Neural cell (in vitro differentiated cells): Measurements from ENCODE around the gene COX17. TPM values are rescaled to one million over a fixed set of nuclear protein-coding genes. Genes with fewer than 3 reads are reported as not detected.

Experiments used
- H2AFZ ChIP-seq: fragments of 200-600, 300-800 bp; sonication (generic), shearing (Covaris generic); 2 replicates; pipeline ENCODE4 v1.6.0; 2014; ENCODE audit warnings: low read depth, mild to moderate bottlenecking, antibody characterized with exemption, low read length, moderate library complexity
- H3F3A ChIP-seq: fragments of 200-600 bp; shearing (Covaris generic); 2 replicates; pipeline ENCODE4 v1.6.1; 2016; ENCODE audit warnings: mild to moderate bottlenecking, moderate library complexity, mixed read lengths, antibody characterized with exemption, low read length; ENCODE audit not compliant: insufficient read depth, poor library complexity, severe bottlenecking
- H3K27ac ChIP-seq: fragments of 200-600, 300-800 bp; sonication (generic), shearing (Covaris generic); 2 replicates; pipeline ENCODE4 v1.5.1; 2014; ENCODE audit warnings: mild to moderate bottlenecking, low read length, moderate library complexity
- H3K27me3 ChIP-seq: fragments of 300-800, 200-600 bp; sonication (generic), shearing (Covaris generic); 2 replicates; pipeline ENCODE4 v1.6.0; 2014; ENCODE audit warnings: mild to moderate bottlenecking, low read depth, low read length, moderate library complexity; ENCODE audit not compliant: insufficient read depth
- H3K36me3 ChIP-seq: fragments of 300-800, 200-600 bp; sonication (generic), shearing (Covaris generic); 2 replicates; pipeline ENCODE4 v1.5.1; 2014; ENCODE audit warnings: mild to moderate bottlenecking, antibody characterized with exemption, low read length, moderate library complexity; ENCODE audit not compliant: insufficient read depth
- H3K4me2 ChIP-seq: fragments of 300-800, 200-600 bp; sonication (generic), shearing (Covaris generic); 2 replicates; pipeline ENCODE4 v1.6.0; 2014; ENCODE audit warnings: mild to moderate bottlenecking, low read length
- H3K4me3 ChIP-seq: fragments of 300-800, 200-600 bp; sonication (generic), shearing (Covaris generic); 2 replicates; pipeline ENCODE4 v1.5.1; 2014; ENCODE audit warnings: mild to moderate bottlenecking, low read length, moderate library complexity
- H3K79me2 ChIP-seq: fragments of 200-600 bp; shearing (Covaris generic); replicated peaks from 2 replicates; pipeline ENCODE4 v1.6.0; 2014; ENCODE audit warnings: mild to moderate bottlenecking, low read length, moderate library complexity; ENCODE audit not compliant: insufficient read depth
- H3K9ac ChIP-seq: fragments of 300-800, 200-600 bp; sonication (generic), shearing (Covaris generic); 2 replicates; pipeline ENCODE4 v1.6.1; 2016; ENCODE audit warnings: mild to moderate bottlenecking, low read length, mixed read lengths
- H3K9me2 ChIP-seq: fragments of 200-600 bp; shearing (Covaris generic); 2 replicates; pipeline ENCODE4 v1.6.1; 2016; ENCODE audit warnings: mild to moderate bottlenecking, low read length, mixed read lengths; ENCODE audit not compliant: insufficient read depth
- H3K9me3 ChIP-seq: fragments of 200-600, 300-800 bp; sonication (generic), shearing (Covaris generic); 2 replicates; pipeline ENCODE4 v1.6.1; 2016; ENCODE audit warnings: mild to moderate bottlenecking, mixed run types, low read length, moderate library complexity, mixed read lengths
- H4K20me1 ChIP-seq: fragments of 200-600 bp; shearing (Covaris generic); 2 replicates; pipeline ENCODE4 v1.6.1; 2016; ENCODE audit warnings: mild to moderate bottlenecking, mixed run types; ENCODE audit not compliant: insufficient read depth
- EP300 ChIP-seq: fragments of 450-650 bp; conservative IDR thresholded peaks from 2 replicates; pipeline ENCODE4 v1.6.1; 2014; ENCODE audit warnings: antibody characterized with exemption, mild to moderate bottlenecking, moderate library complexity; ENCODE audit not compliant: poor library complexity, severe bottlenecking
- EZH2 ChIP-seq: fragments of 200-600, 300-800 bp; shearing (Covaris generic), sonication (generic); IDR thresholded peaks from 2 replicates; pipeline ENCODE4 v1.6.1; 2014; ENCODE audit warnings: antibody characterized with exemption, low read length, borderline replicate concordance, mild to moderate bottlenecking; ENCODE audit not compliant: insufficient read depth, poor library complexity, severe bottlenecking
- MXI1 ChIP-seq: fragments of 450-650 bp; conservative IDR thresholded peaks from 2 replicates; pipeline ENCODE4 v1.6.1; 2014; ENCODE audit warnings: antibody characterized with exemption, mild to moderate bottlenecking; ENCODE audit not compliant: poor library complexity, severe bottlenecking
- POLR2AphosphoS5 ChIP-seq: IDR thresholded peaks from 2 replicates; pipeline ENCODE4 v1.6.1; 2012
- RAD21 ChIP-seq: fragments of 450-650 bp; conservative IDR thresholded peaks from 2 replicates; pipeline ENCODE4 v1.6.1; 2014; ENCODE audit warnings: antibody characterized with exemption, mild to moderate bottlenecking, moderate library complexity
- SMC3 ChIP-seq: fragments of 450-650 bp; conservative IDR thresholded peaks from 2 replicates; pipeline ENCODE4 v1.6.1; 2014; ENCODE audit warnings: antibody characterized with exemption, mild to moderate bottlenecking, moderate library complexity; ENCODE audit not compliant: poor library complexity
- TAF1 ChIP-seq: IDR thresholded peaks from 2 replicates; pipeline ENCODE4 v1.6.1; 2012; ENCODE audit warnings: low read depth
- polyA plus RNA-seq: library from polyadenylated mRNA; depleted of rRNA; stranded (reverse); fragments of >200 nt; gene quantifications from 2 replicates; pipeline ENCODE4 v1.2.3, GENCODE V29; 2014
- TF ChIP-seq, protein P1 (sequence below): IDR thresholded peaks from 2 replicates; pipeline ENCODE4 v1.6.1; 2012; ENCODE audit warnings: borderline replicate concordance
- TF ChIP-seq, protein P2 (sequence below): fragments of 450-650 bp; IDR thresholded peaks from 2 replicates; pipeline ENCODE4 v1.5.1; 2014; ENCODE audit warnings: antibody characterized with exemption, mild to moderate bottlenecking, moderate library complexity; ENCODE audit not compliant: poor library complexity, severe bottlenecking

Gene COX17
- polyA plus RNA-seq, 1 donor from 2014 or later, result 49.4 TPM

DNA sequence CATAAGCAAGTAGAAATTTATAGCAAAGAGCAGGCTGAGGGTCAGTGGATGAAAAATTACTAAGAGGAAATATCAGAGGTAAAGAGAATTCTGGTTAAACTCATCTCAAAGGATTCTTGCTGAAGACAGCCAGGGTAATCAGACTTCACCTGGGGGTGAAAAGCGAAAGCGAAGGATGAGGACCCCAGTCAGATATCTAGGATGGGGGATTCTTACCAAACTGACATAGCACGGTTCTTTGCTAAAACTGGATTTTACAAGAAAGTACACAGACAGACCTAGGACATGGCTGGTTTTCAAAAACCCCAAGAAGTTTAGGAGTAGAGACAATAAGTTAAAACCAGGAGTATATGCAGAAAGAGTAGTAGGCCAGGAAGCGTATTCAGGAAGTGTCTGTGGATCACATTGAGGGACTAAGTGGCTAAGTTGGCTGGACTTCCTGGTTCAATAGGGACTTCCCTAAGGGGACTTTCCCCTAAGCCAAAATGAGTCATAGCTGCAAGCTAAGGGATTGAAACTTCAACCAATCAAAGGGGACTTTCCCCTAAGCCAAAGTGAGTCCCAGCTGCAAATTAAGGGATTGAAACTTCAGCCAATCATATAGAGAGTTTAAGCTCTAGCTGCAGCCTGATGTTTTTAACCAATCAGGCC is 23.2 kb upstream of the COX17 start:
- Histone ChIP-seq H4K20me1 (no peaks in the 10 kb centered on the region), H3K9ac (no peak overlapping the region), H3K9me3 (no peaks in the 10 kb centered on the region), H3F3A (no peaks in the 10 kb centered on the region), H3K27ac (no peak overlapping the region), H3K36me3 (no peaks in the 10 kb centered on the region), H3K9me2 (no peaks in the 10 kb centered on the region), H3K27me3 (no peaks in the 10 kb centered on the region), H3K4me3 (no peak overlapping the region), H3K79me2 (no peaks in the 10 kb centered on the region), H3K4me2 (no peak overlapping the region), H2AFZ (no peak overlapping the region)
- TF ChIP-seq RAD21, result no peak
- TF ChIP-seq EZH2, result no peak
- TF ChIP-seq, protein P1, sequence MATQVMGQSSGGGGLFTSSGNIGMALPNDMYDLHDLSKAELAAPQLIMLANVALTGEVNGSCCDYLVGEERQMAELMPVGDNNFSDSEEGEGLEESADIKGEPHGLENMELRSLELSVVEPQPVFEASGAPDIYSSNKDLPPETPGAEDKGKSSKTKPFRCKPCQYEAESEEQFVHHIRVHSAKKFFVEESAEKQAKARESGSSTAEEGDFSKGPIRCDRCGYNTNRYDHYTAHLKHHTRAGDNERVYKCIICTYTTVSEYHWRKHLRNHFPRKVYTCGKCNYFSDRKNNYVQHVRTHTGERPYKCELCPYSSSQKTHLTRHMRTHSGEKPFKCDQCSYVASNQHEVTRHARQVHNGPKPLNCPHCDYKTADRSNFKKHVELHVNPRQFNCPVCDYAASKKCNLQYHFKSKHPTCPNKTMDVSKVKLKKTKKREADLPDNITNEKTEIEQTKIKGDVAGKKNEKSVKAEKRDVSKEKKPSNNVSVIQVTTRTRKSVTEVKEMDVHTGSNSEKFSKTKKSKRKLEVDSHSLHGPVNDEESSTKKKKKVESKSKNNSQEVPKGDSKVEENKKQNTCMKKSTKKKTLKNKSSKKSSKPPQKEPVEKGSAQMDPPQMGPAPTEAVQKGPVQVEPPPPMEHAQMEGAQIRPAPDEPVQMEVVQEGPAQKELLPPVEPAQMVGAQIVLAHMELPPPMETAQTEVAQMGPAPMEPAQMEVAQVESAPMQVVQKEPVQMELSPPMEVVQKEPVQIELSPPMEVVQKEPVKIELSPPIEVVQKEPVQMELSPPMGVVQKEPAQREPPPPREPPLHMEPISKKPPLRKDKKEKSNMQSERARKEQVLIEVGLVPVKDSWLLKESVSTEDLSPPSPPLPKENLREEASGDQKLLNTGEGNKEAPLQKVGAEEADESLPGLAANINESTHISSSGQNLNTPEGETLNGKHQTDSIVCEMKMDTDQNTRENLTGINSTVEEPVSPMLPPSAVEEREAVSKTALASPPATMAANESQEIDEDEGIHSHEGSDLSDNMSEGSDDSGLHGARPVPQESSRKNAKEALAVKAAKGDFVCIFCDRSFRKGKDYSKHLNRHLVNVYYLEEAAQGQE, result no peak
- TF ChIP-seq, protein P2, sequence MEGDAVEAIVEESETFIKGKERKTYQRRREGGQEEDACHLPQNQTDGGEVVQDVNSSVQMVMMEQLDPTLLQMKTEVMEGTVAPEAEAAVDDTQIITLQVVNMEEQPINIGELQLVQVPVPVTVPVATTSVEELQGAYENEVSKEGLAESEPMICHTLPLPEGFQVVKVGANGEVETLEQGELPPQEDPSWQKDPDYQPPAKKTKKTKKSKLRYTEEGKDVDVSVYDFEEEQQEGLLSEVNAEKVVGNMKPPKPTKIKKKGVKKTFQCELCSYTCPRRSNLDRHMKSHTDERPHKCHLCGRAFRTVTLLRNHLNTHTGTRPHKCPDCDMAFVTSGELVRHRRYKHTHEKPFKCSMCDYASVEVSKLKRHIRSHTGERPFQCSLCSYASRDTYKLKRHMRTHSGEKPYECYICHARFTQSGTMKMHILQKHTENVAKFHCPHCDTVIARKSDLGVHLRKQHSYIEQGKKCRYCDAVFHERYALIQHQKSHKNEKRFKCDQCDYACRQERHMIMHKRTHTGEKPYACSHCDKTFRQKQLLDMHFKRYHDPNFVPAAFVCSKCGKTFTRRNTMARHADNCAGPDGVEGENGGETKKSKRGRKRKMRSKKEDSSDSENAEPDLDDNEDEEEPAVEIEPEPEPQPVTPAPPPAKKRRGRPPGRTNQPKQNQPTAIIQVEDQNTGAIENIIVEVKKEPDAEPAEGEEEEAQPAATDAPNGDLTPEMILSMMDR, result no peak
- no peak for TF ChIP-seq EP300
- no peak for TF ChIP-seq POLR2AphosphoS5
- TF ChIP-seq TAF1, result no peak
- no peak for TF ChIP-seq MXI1
- no peak for TF ChIP-seq SMC3

DNA sequence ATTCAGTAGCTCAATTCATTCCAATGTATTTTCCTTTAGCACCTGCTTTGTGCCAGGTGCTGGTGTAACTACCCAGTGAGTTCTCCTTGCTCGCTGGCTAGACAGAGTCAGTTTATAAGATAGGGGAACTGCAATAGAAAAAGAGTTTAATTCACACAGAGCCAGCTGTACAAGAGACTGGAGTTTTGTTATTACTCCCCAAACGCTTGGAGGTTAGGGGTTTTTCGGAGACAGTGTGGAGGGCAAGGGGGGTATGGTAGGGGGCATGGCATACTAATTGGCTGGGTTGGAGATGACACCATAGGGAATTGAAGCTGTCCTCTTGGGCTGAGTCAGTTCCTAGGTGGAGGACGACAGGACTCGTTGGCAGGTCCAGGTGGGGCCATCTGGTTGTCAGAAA is 20.2 kb upstream of the COX17 start:
- Histone ChIP-seq H4K20me1 (no peaks in the 10 kb centered on the region), H3K9ac (no peak overlapping the region), H3K4me2 (no peak overlapping the region), H3K9me2 (no peaks in the 10 kb centered on the region), H2AFZ (no peak overlapping the region), H3K27me3 (no peaks in the 10 kb centered on the region), H3K4me3 (no peak overlapping the region), H3K27ac (no peak overlapping the region), H3K9me3 (no peaks in the 10 kb centered on the region), H3F3A (no peaks in the 10 kb centered on the region), H3K36me3 (no peaks in the 10 kb centered on the region), H3K79me2 (no peaks in the 10 kb centered on the region)
- TF ChIP-seq SMC3 (no peak), TAF1 (no peak)
- TF ChIP-seq, protein P2, result no peak
